ENCODE data around the gene EGFL8.

Gene EGFL8

GRCh38 chr6:32194388-32194787, 30.0 kb downstream of the EGFL8 start:
- no peak overlapping the region; the same call in 1 of the 2 replicates for H3K27ac ChIP-seq
- no peak for TF ChIP-seq CTCF (conservative IDR thresholded peaks at IDR 0.05)

- TF ChIP-seq CTCF (conservative IDR thresholded peaks at IDR 0.05): peak; percentile 67
- peak overlapping the region; percentile 97 for H3K27ac ChIP-seq
Measured at GRCh38 chr6:32194825-32195651, 30.6 kb downstream of the EGFL8 start.

GRCh38 chr6:32195652-32195901, 31.2 kb downstream of the EGFL8 start:
- TF ChIP-seq CTCF (conservative IDR thresholded peaks at IDR 0.05): no peak; the same call in 1 of the 2 replicates
- H3K27ac ChIP-seq: peak overlapping the region; percentile 97

- TF ChIP-seq CTCF (conservative IDR thresholded peaks at IDR 0.05): no peak
- H3K27ac ChIP-seq: peak overlapping the region; percentile 97
Measured at GRCh38 chr6:32195902-32196681, 31.7 kb downstream of the EGFL8 start.

GRCh38 chr6:32196682-32197616, 32.6 kb downstream of the EGFL8 start:
- peak overlapping the region; percentile 97 for H3K27ac ChIP-seq
- no peak for TF ChIP-seq CTCF (conservative IDR thresholded peaks at IDR 0.05)

GRCh38 chr6:32198345-32198696, 33.9 kb downstream of the EGFL8 start:
- no peak for TF ChIP-seq CTCF (conservative IDR thresholded peaks at IDR 0.05)
- no peak overlapping the region for H3K27ac ChIP-seq

- no peak overlapping the region for H3K27ac ChIP-seq
- no peak for TF ChIP-seq CTCF (conservative IDR thresholded peaks at IDR 0.05)
Measured at GRCh38 chr6:32198866-32199265, 34.5 kb downstream of the EGFL8 start.

All from VCaP (cell line).